A549 (cell line): ENCODE measurements around the gene MED13L. TPM values are rescaled to one million over a fixed set of nuclear protein-coding genes. Genes with fewer than 3 reads are reported as not detected.
A peak's percentile ranks its signal among the peaks of the same experiment; 100 is the strongest.

Experiments
- ATAC-seq, 2 experiments: fragments of 200-7000 bp in 1 of 2; fragments of >200 bp in 1 of 2; cut with Nextera tagmentation in 1 of 2; cut with Tn5 transposase in 1 of 2; 3 replicates each; pipeline versions ENCODE4 v1.8.0 to v1.9.1; 2018 to 2020; ENCODE audit warnings: mild to moderate bottlenecking in 1 of 2, moderate library complexity in 1 of 2
- CTCF ChIA-PET: fragments of 300-600 bp; sonication (Branson Sonifier 250); formaldehyde crosslinking; extraction: SDS; loops from one replicate; lab custom pipeline; 2021; ENCODE audit warnings: antibody characterized with exemption, inconsistent platforms; lab: Yijun Ruan, JAX
- POLR2A ChIA-PET: fragments of 350-600 bp; formaldehyde crosslinking; extraction: SDS; loops from one replicate; lab custom pipeline; 2021; ENCODE audit warnings: antibody characterized with exemption, inconsistent platforms; lab: Yijun Ruan, JAX
- DNase-seq, 2 experiments: peaks; one replicate each; pipeline versions ENCODE4 v3.0.0 to v3.0.0-alpha.2; 2011 to 2016; ENCODE audit warnings: low read depth in 1 of 2, low spot score in 1 of 2
- FAIRE-seq: peaks from 2 replicates; lab custom pipeline; 2011; peaks lifted over from hg19 to GRCh38; lab: Jason Lieb, UNC
- H3K27ac ChIP-seq, 2 experiments: fragments of >200 bp; sonication (Bioruptor Twin); formaldehyde crosslinking; 3 replicates each; pipeline ENCODE4 v1.5.1; 2016 to 2017
- H3K4me1 ChIP-seq: fragments of >200 bp; sonication (Bioruptor Twin); formaldehyde crosslinking; 3 replicates; pipeline ENCODE4 v1.6.1; 2016
- H3K4me2 ChIP-seq: fragments of >200 bp; sonication (Bioruptor Twin); formaldehyde crosslinking; 3 replicates; pipeline ENCODE4 v1.6.1; 2016
- H3K4me3 ChIP-seq: fragments of >200 bp; sonication (Bioruptor Twin); formaldehyde crosslinking; 3 replicates; pipeline ENCODE4 v1.5.1; 2016
- H3K9me3 ChIP-seq: fragments of >200 bp; sonication (Bioruptor Twin); formaldehyde crosslinking; 3 replicates; pipeline ENCODE4 v1.6.1; 2016
- CEBPB ChIP-seq, 2 experiments: fragments of >200 bp in 1 of 2; sonication (Bioruptor Twin) in 1 of 2; formaldehyde crosslinking in 1 of 2; IDR thresholded peaks; 2 replicates each; pipeline ENCODE4 v1.6.1; 2012 to 2016
- CHD4 ChIP-seq: fragments of 200-600 bp; sonication (generic); IDR thresholded peaks from 2 replicates; pipeline ENCODE4 v1.6.1; 2016; ENCODE audit warnings: antibody characterized with exemption, mild to moderate bottlenecking, borderline replicate concordance
- CTCF ChIP-seq: fragments of >200 bp; sonication (Bioruptor Twin); formaldehyde crosslinking; IDR thresholded peaks from 3 replicates; pipeline ENCODE4 v1.5.1; 2016
- EHF ChIP-seq: fragments of 250-450 bp; sonication (Bioruptor Pico); IDR thresholded peaks from 2 replicates; pipeline ENCODE4 v1.5.0; 2020; ENCODE audit warnings: mild to moderate bottlenecking
- FOSB ChIP-seq: fragments of 250-450 bp; sonication (Bioruptor Pico); IDR thresholded peaks from 2 replicates; pipeline ENCODE4 v1.5.0; 2020; ENCODE audit warnings: mild to moderate bottlenecking, moderate library complexity
- HMGXB4 ChIP-seq: fragments of 250-450 bp; sonication (Bioruptor Pico); IDR thresholded peaks from 2 replicates; pipeline ENCODE4 v1.5.0; 2021; ENCODE audit warnings: mild to moderate bottlenecking, moderate library complexity, borderline replicate concordance
- MYC ChIP-seq: IDR thresholded peaks from 2 replicates; pipeline ENCODE4 v1.6.1; 2012; ENCODE audit warnings: mild to moderate bottlenecking, inconsistent platforms, low read length, improper control_type of control experiment, borderline replicate concordance
- NFE2L2 ChIP-seq: fragments of 150-350 bp; conservative IDR thresholded peaks from 2 replicates; pipeline ENCODE4 v1.6.1; 2014; ENCODE audit warnings: low read length
- POLR2A ChIP-seq: IDR thresholded peaks from 2 replicates; pipeline ENCODE4 v1.6.1; 2012; ENCODE audit warnings: mild to moderate bottlenecking, low read length
- POLR2AphosphoS2 ChIP-seq: conservative IDR thresholded peaks from 2 replicates; pipeline ENCODE4 v1.6.1; 2012; ENCODE audit warnings: low read length, improper control_type of control experiment, inconsistent platforms
- RARB ChIP-seq: fragments of 250-450 bp; sonication (Bioruptor Pico); IDR thresholded peaks from 2 replicates; pipeline ENCODE4 v1.8.0; 2021; ENCODE audit warnings: mild to moderate bottlenecking, moderate library complexity
- RFX5 ChIP-seq: fragments of 450-650 bp; IDR thresholded peaks from 2 replicates; pipeline ENCODE4 v1.7.1; 2014; ENCODE audit warnings: antibody characterized with exemption, mild to moderate bottlenecking, moderate library complexity
- TP53 ChIP-seq: fragments of 250-450 bp; sonication (Bioruptor Pico); IDR thresholded peaks from 2 replicates; pipeline ENCODE4 v1.5.0; 2021; ENCODE audit warnings: mild to moderate bottlenecking, moderate library complexity
- ZC3H11A ChIP-seq: fragments of 450-650 bp; IDR thresholded peaks from 2 replicates; pipeline ENCODE4 v1.6.1; 2014; ENCODE audit warnings: antibody characterized with exemption, mild to moderate bottlenecking
- ZNF302 ChIP-seq: fragments of 250-450 bp; sonication (Bioruptor Pico); IDR thresholded peaks from 2 replicates; pipeline ENCODE4 v1.9.0; 2021; ENCODE audit warnings: inconsistent platforms, mild to moderate bottlenecking, moderate library complexity
- WGBS: methylation state at CpG from one replicate; pipeline ENCODE4 v1.1.6; 2017; ENCODE audit errors: missing lambda C conversion rate; 5-methylcytosine and 5-hydroxymethylcytosine counted together
- polyA plus RNA-seq, 4 experiments: library from polyadenylated mRNA; depleted of rRNA in 3 of 4; stranded (reverse); fragments of >200 nt; fragmentation: RNase III in 1 of 4; extraction: RNeasy Plus Mini Kit Qiagen cat#74134 plus additional on column Dnase treatment in 1 of 4; gene quantifications; 2 replicates in 3 of 4; 3 replicates in 1 of 4; pipeline ENCODE4 v1.2.3, GENCODE V29; 2011 to 2017

MED13L gene
- polyA plus RNA-seq, 2 of the 4 experiments (the other 2 are of a cell fraction), result 23.2 to 134 TPM

DNA sequence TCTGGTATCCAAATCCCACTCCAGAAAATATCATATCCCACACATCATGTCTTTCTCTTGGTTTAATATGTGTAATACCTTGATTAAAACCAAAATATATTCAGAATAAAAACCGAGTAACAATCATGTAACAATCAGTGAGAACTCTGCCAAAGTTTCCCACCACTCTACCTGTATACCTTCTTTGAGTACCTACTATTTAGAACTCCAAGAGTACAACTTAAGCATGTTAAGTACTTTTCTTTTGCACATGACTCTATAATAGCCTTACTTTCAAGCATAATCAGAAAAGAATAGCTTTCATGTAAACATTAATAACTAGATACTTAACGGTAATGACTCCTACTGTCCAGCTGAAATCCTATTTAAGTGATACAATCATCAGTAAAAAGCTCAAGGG lies 223.2 kb downstream of the MED13L start:
- WGBS, result 77% methylated on average over 2 of the region's 2 CpGs
- FAIRE-seq, result no peak
- Histone ChIP-seq H3K4me1 (peaks cover 57% of the 10 kb centered on the region), H3K9me3 (no peaks in the 10 kb centered on the region)
- POLR2A ChIA-PET, result no interaction called here
- ATAC-seq, result peak; percentile 19 to 21; a peak in 2 of 6 replicates
- no peak for TF ChIP-seq RARB (CRISPR knock-in tag)
- no peak for TF ChIP-seq MYC
- TF ChIP-seq, all 56 proteins: peak for 0
- peak overlapping the region in 1 of 2 experiments; percentile 65; a peak in 3 of 6 replicates for H3K27ac ChIP-seq
- H3K4me2 ChIP-seq, result peak overlapping the region; percentile 60
- no peak for DNase-seq
- CTCF ChIA-PET, result interaction anchor here (1.0 to 1.8 kb wide), 3 partner anchors 8 to 39 kb away, joined by 4 to 7 read pairs (median 4); no protein-coding TSS in a partner anchor
- H3K4me3 ChIP-seq, result no peak overlapping the region

DNA sequence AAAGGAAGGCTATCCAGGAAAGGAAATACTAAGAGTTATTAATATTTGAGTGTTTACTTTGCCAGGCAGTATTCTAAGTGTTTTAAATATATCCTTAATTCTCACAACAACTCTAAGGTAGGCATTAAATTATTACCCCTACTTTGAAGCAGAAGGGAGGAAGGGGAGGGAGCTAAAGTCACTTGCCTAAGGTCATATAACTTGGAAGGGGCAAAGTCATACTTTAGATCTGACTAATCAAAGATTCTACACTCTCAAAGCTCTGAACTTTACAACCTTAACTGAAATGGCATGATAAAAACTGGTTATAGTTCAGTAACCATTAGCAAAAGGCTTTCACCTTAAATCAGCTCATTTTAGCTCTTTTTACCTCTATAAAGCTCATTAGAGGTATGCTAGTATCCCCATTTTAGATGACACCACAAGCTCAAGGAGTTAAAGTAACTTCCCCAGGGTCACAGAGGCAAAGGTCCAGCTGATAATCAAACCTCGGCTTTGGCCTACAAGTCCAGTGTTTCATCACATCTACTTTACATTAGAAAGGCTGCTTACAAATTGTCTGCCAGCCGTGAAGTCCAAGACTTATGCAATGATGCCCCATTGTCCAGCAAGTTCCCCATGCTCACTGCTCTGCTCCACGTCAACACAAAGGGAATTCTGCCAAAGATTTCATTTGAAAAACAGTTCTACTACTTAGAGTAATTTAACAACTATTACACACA lies 223.9 kb downstream of the MED13L start:
- no peak for FAIRE-seq

GRCh38 chr12:116050275-116050674 lies 227.2 kb downstream of the MED13L start:
- Histone ChIP-seq H3K9me3 (no peaks in the 10 kb centered on the region), H3K4me2 (no peak overlapping the region), H3K4me1 (peaks cover 54% of the 10 kb centered on the region), H3K4me3 (no peak overlapping the region), H3K27ac (no peak overlapping the region)
- ChIA-PET POLR2A (no interaction called here), CTCF (no interaction called here)
- no peak for TF ChIP-seq POLR2A
- no peak for TF ChIP-seq POLR2AphosphoS2
- no peak for TF ChIP-seq ZC3H11A
- no peak for TF ChIP-seq ZNF302 (CRISPR knock-in tag)
- no peak for TF ChIP-seq CTCF
- no peak for TF ChIP-seq HMGXB4 (CRISPR knock-in tag)
- TF ChIP-seq RFX5, result no peak
- TF ChIP-seq TP53 (CRISPR knock-in tag), result no peak
- no peak for TF ChIP-seq CHD4
- no peak for TF ChIP-seq FOSB (CRISPR knock-in tag)
- TF ChIP-seq EHF (CRISPR knock-in tag), result no peak
- ATAC-seq (no peak), FAIRE-seq (no peak), DNase-seq (no peak)
- 91% methylated on average over 5 of the region's 5 CpGs for WGBS

More for the DNA sequence above, 223.9 kb downstream of the MED13L start:
- WGBS, result 11% methylated on average over 3 of the region's 3 CpGs
- peak overlapping the region; percentile 4 to 65; a peak in 4 of 6 replicates for H3K27ac ChIP-seq
- CTCF ChIA-PET, result interaction anchor here (0.8 to 1.8 kb wide), 4 partner anchors 9 to 43 kb away, joined by 3 to 7 read pairs (median 4); no protein-coding TSS in a partner anchor
- no peak for TF ChIP-seq POLR2AphosphoS2
- TF ChIP-seq NFE2L2, result no peak
- no peak for TF ChIP-seq RARB (CRISPR knock-in tag)
- TF ChIP-seq CEBPB (IDR thresholded peaks at IDR 0.05), result peak; percentile 44 to 73; a peak in 3 of 4 replicates
- TF ChIP-seq, all 56 proteins: peak for 1
- H3K4me3 ChIP-seq, result no peak overlapping the region
- H3K9me3 ChIP-seq, result no peaks in the 10 kb centered on the region
- peaks cover 62% of the 10 kb centered on the region for H3K4me1 ChIP-seq
- peak; percentile 66 to 77; a peak in 5 of 6 replicates for ATAC-seq
- POLR2A ChIA-PET, result no interaction called here
- peak in 1 of 2 experiments; percentile 59 for DNase-seq
- peak overlapping the region; percentile 60 for H3K4me2 ChIP-seq
